ENCODE measurements around the gene C1QTNF5.

GRCh38 chr11:119362741-119363080 is 22.0 kb upstream of the C1QTNF5 start:
- TF ChIP-seq CTCF (IDR thresholded peaks at IDR 0.05) (no peak), EZH2phosphoT487 (IDR thresholded peaks at IDR 0.05) (no peak), EZH2 (IDR thresholded peaks at IDR 0.05) (no peak)
